Neural cell (in vitro differentiated cells): Measurements from ENCODE around the gene TRPM2.

Experiments
- EP300 ChIP-seq: fragments of 450-650 bp; conservative IDR thresholded peaks from 2 replicates; pipeline ENCODE4 v1.6.1; 2014; ENCODE audit warnings: antibody characterized with exemption, mild to moderate bottlenecking, moderate library complexity; ENCODE audit not compliant: poor library complexity, severe bottlenecking
- EZH2 ChIP-seq: fragments of 200-600, 300-800 bp; shearing (Covaris generic), sonication (generic); IDR thresholded peaks from 2 replicates; pipeline ENCODE4 v1.6.1; 2014; ENCODE audit warnings: antibody characterized with exemption, low read length, borderline replicate concordance, mild to moderate bottlenecking; ENCODE audit not compliant: insufficient read depth, poor library complexity, severe bottlenecking
- POLR2AphosphoS5 ChIP-seq: IDR thresholded peaks from 2 replicates; pipeline ENCODE4 v1.6.1; 2012
- RAD21 ChIP-seq: fragments of 450-650 bp; conservative IDR thresholded peaks from 2 replicates; pipeline ENCODE4 v1.6.1; 2014; ENCODE audit warnings: antibody characterized with exemption, mild to moderate bottlenecking, moderate library complexity
- TF ChIP-seq, protein P1 (sequence below): fragments of 450-650 bp; IDR thresholded peaks from 2 replicates; pipeline ENCODE4 v1.5.1; 2014; ENCODE audit warnings: antibody characterized with exemption, mild to moderate bottlenecking, moderate library complexity; ENCODE audit not compliant: poor library complexity, severe bottlenecking
- TF ChIP-seq, protein P2 (sequence below): IDR thresholded peaks from 2 replicates; pipeline ENCODE4 v1.6.1; 2012; ENCODE audit warnings: borderline replicate concordance

DNA sequence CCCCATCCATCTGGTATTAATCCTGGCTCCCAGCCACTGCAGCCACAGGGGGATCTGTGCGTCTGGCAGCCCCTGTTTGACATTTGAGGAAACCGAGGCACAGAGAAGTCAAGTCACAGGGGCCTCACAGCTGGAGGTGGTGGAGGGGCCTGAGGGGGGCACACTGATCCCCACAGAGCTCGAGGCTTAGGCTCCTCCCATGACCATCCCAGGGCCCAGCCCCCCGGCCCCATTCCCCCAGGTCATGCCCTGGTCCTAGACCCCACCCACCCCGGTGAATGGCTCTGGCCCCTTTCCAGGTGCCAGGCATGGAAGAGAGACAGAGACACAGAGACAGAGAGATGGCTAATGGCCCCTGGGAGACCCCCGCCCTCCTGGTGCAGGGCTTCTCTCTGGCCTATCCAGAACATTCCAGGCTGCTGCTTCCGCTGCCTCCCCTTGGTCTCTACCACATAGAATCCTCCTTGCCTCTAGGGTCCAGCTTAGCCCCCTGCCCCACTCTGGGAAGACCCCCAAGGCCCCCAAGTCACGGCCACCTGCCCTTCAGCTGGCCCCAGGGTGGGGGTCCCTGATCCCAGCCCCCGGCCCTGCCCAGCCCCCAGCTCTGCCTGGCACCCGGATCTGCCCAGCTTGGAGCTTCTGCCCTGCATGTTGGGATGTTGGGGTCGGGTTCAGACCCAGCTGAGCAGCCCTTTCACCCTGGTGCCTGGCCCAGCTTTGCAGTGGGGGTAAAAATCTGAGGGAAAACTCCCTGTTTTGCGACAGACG is 72.7 kb downstream of the TRPM2 start:
- TF ChIP-seq RAD21 (no peak), EP300 (no peak), EZH2 (no peak), POLR2AphosphoS5 (no peak)
- TF ChIP-seq, protein P1, sequence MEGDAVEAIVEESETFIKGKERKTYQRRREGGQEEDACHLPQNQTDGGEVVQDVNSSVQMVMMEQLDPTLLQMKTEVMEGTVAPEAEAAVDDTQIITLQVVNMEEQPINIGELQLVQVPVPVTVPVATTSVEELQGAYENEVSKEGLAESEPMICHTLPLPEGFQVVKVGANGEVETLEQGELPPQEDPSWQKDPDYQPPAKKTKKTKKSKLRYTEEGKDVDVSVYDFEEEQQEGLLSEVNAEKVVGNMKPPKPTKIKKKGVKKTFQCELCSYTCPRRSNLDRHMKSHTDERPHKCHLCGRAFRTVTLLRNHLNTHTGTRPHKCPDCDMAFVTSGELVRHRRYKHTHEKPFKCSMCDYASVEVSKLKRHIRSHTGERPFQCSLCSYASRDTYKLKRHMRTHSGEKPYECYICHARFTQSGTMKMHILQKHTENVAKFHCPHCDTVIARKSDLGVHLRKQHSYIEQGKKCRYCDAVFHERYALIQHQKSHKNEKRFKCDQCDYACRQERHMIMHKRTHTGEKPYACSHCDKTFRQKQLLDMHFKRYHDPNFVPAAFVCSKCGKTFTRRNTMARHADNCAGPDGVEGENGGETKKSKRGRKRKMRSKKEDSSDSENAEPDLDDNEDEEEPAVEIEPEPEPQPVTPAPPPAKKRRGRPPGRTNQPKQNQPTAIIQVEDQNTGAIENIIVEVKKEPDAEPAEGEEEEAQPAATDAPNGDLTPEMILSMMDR = no peak
- TF ChIP-seq, protein P2, sequence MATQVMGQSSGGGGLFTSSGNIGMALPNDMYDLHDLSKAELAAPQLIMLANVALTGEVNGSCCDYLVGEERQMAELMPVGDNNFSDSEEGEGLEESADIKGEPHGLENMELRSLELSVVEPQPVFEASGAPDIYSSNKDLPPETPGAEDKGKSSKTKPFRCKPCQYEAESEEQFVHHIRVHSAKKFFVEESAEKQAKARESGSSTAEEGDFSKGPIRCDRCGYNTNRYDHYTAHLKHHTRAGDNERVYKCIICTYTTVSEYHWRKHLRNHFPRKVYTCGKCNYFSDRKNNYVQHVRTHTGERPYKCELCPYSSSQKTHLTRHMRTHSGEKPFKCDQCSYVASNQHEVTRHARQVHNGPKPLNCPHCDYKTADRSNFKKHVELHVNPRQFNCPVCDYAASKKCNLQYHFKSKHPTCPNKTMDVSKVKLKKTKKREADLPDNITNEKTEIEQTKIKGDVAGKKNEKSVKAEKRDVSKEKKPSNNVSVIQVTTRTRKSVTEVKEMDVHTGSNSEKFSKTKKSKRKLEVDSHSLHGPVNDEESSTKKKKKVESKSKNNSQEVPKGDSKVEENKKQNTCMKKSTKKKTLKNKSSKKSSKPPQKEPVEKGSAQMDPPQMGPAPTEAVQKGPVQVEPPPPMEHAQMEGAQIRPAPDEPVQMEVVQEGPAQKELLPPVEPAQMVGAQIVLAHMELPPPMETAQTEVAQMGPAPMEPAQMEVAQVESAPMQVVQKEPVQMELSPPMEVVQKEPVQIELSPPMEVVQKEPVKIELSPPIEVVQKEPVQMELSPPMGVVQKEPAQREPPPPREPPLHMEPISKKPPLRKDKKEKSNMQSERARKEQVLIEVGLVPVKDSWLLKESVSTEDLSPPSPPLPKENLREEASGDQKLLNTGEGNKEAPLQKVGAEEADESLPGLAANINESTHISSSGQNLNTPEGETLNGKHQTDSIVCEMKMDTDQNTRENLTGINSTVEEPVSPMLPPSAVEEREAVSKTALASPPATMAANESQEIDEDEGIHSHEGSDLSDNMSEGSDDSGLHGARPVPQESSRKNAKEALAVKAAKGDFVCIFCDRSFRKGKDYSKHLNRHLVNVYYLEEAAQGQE = no peak
